SH-SY5Y (cell line): ENCODE data around the gene SYNDIG1.

Source experiments
- GATA2 ChIP-seq: IDR thresholded peaks from 2 replicates; pipeline ENCODE4 v1.6.1; 2011; ENCODE audit warnings: mild to moderate bottlenecking, low read depth, low read length
- GATA3 ChIP-seq: IDR thresholded peaks from 2 replicates; pipeline ENCODE4 v1.6.1; 2011; ENCODE audit warnings: low read depth, mild to moderate bottlenecking, low read length, moderate library complexity

- TF ChIP-seq GATA2 (no peak), GATA3 (no peak)
Measured at GRCh38 chr20:24502661-24503060, 33.2 kb downstream of the SYNDIG1 start.
